AG04450 (cell line): ENCODE data around the gene CAB39. TPM values are rescaled to one million over a fixed set of nuclear protein-coding genes. Genes with fewer than 3 reads are reported as not detected.

Experiments used
- CTCF ChIA-PET: fragments of 300-600, 350-600 bp; formaldehyde crosslinking; extraction: SDS; loops from one replicate; lab custom pipeline; 2022; ENCODE audit warnings: antibody characterized with exemption, inconsistent platforms; lab: Charles Lee
- POLR2A ChIA-PET: fragments of 350-600 bp; formaldehyde crosslinking; extraction: SDS; loops from one replicate; lab custom pipeline; 2021; ENCODE audit warnings: antibody characterized with exemption, inconsistent platforms; lab: Yijun Ruan, JAX
- DNase-seq: peaks from one replicate; pipeline ENCODE4 v3.0.0-alpha.2; 2011; ENCODE audit warnings: low read depth, low spot score
- H3K27ac ChIP-seq: one replicate; pipeline ENCODE4 v1.5.1; 2012; ENCODE audit warnings: low read depth, low read length, control low read depth
- H3K27me3 ChIP-seq: one replicate; pipeline ENCODE4 v1.6.0; 2012; ENCODE audit warnings: low read length; ENCODE audit not compliant: control insufficient read depth, insufficient read depth
- H3K4me3 ChIP-seq: 2 replicates; pipeline ENCODE4 v1.5.1; 2011; ENCODE audit warnings: mild to moderate bottlenecking, low read depth, low read length, control low read depth
- H3K9me3 ChIP-seq: 2 replicates; pipeline ENCODE4 v1.5.1; 2012; ENCODE audit warnings: low read length; ENCODE audit not compliant: control insufficient read depth, insufficient read depth
- polyA plus RNA-seq: library from polyadenylated mRNA; depleted of rRNA; stranded (reverse); fragments of >200 nt; gene quantifications from 2 replicates; pipeline ENCODE4 v1.2.3, GENCODE V29; 2011
- TF ChIP-seq, protein P1 (sequence below): IDR thresholded peaks from 2 replicates; pipeline ENCODE4 v1.5.1; 2011; ENCODE audit warnings: low read depth, low read length, control low read depth, inconsistent platforms

Gene CAB39
- polyA plus RNA-seq, 1 experiment: 72.7 TPM

DNA sequence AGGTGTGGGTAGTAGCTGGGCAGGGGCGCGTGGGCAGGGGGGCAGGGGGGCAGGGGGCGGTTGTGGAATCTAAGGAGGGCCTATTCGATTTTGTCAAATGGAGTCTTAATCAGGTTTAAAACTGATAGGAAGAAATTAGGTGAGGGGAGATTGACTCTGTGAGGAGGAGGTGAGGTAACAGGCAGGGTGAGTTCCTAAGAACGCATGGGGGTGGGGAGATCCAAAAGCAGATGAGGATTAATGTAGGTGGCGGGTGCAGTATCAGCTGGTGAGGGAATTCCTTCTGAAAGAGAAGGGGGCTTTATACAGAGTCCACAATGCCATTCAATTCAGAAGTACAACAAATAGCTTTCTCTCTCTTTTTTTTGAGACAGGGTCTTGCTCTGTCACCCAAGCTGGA lies 72.7 kb downstream of the CAB39 start:
- CTCF ChIA-PET: interaction anchor here (1.1 kb wide), 1 partner anchor 13 kb away, joined by 3 read pairs; no protein-coding TSS in a partner anchor
- TF ChIP-seq, protein P1, sequence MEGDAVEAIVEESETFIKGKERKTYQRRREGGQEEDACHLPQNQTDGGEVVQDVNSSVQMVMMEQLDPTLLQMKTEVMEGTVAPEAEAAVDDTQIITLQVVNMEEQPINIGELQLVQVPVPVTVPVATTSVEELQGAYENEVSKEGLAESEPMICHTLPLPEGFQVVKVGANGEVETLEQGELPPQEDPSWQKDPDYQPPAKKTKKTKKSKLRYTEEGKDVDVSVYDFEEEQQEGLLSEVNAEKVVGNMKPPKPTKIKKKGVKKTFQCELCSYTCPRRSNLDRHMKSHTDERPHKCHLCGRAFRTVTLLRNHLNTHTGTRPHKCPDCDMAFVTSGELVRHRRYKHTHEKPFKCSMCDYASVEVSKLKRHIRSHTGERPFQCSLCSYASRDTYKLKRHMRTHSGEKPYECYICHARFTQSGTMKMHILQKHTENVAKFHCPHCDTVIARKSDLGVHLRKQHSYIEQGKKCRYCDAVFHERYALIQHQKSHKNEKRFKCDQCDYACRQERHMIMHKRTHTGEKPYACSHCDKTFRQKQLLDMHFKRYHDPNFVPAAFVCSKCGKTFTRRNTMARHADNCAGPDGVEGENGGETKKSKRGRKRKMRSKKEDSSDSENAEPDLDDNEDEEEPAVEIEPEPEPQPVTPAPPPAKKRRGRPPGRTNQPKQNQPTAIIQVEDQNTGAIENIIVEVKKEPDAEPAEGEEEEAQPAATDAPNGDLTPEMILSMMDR: no peak

DNA sequence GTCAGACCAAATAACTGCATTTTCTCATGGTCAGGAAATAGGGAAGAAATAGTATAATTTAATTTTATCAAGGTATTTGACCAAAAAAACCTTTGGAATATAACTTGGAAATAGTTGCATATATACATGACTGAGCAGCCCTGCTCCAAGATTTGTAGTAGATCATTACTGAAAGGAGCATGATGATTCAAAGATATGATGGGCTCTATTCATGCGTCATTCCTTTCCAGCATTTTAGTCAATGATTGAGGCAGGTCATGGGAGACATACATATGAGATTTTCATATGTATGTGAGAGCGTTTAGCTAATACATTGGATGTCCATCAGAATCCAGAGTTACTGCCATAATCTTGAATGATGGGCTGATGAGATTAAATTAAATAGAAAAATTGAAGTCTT lies 74.5 kb downstream of the CAB39 start:
- POLR2A ChIA-PET: no interaction called here
- TF ChIP-seq, protein P1: no peak
- DNase-seq: no peak
- Histone ChIP-seq H3K9me3 (peaks cover 10% of the 10 kb centered on the region), H3K27me3 (no peaks in the 10 kb centered on the region), H3K4me3 (no peak overlapping the region), H3K27ac (no peak overlapping the region)
- CTCF ChIA-PET: interaction anchor here (1.0 to 2.0 kb wide), 2 partner anchors 8 to 11 kb away, joined by 4 to 7 read pairs; no protein-coding TSS in a partner anchor

More for the DNA sequence above, 72.7 kb downstream of the CAB39 start:
- no peak overlapping the region for H3K27ac ChIP-seq
- no peak for DNase-seq
- no peak overlapping the region for H3K4me3 ChIP-seq
- POLR2A ChIA-PET: no interaction called here
- H3K9me3 ChIP-seq: peaks cover 8% of the 10 kb centered on the region
- H3K27me3 ChIP-seq: no peaks in the 10 kb centered on the region

GRCh38 chr2:230788554-230789175 lies 76.0 kb downstream of the CAB39 start:
- H3K9me3 ChIP-seq: peaks cover 10% of the 10 kb centered on the region; the same call in 1 of the 2 replicates
- no peak overlapping the region for H3K27ac ChIP-seq
- H3K4me3 ChIP-seq: no peak overlapping the region
- DNase-seq: no peak
- TF ChIP-seq, protein P1: no peak
- ChIA-PET CTCF (interaction anchor here (1.0 to 2.0 kb wide), 3 partner anchors 10 to 629 kb away, joined by 3 to 4 read pairs (median 3); no protein-coding TSS in a partner anchor), POLR2A (no interaction called here)
- no peaks in the 10 kb centered on the region for H3K27me3 ChIP-seq

DNA sequence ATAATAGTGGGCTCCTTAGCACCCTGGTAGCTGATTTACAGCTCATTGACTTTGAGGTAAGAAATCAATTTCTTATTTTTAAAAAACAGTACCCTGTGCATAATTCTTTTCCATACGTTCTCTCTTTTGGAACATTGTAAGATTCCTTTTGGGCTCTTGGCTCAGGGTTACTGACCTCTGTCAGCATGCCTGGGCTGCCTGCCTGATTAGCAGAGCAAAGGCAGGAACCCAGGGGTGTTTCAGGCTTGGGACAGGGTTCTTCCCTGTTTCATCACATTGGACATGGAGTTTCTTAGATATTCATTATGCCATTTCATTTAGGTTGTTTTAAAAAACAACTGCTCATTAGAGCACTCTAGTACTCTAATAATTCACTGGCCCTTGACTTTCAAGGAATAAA lies 78.3 kb downstream of the CAB39 start:
- POLR2A ChIA-PET: no interaction called here
- Histone ChIP-seq H3K4me3 (no peak overlapping the region), H3K27ac (no peak overlapping the region), H3K27me3 (no peaks in the 10 kb centered on the region), H3K9me3 (peaks cover 10% of the 10 kb centered on the region; the same call in 1 of the 2 replicates)
- TF ChIP-seq, protein P1: no peak
- CTCF ChIA-PET: no interaction called here
- DNase-seq: no peak
